Adrenal gland (tissue), 5 donors: Measurements from ENCODE around the gene TRH.

ENCODE experiments used
- POLR2A ChIP-seq, 2 donors: fragments of 450-650 bp; IDR thresholded peaks; one replicate each; pipeline ENCODE4 v1.6.1; 2017; ENCODE audit warnings: antibody characterized with exemption in 2 of 2, mild to moderate bottlenecking in 2 of 2, moderate library complexity in 1 of 2
- TF ChIP-seq, protein P1 (sequence below), 6 experiments: fragments of 450-650 bp in 4 of 6; fragments of 200-600 bp in 2 of 6; sonication (generic) in 1 of 6; IDR thresholded peaks; 1 replicate in 5 of 6; 2 replicates in 1 of 6; pipeline versions ENCODE4 v1.5.1 to v1.8.0; 2016 to 2021; ENCODE audit warnings: antibody characterized with exemption in 6 of 6, mild to moderate bottlenecking in 2 of 6, moderate library complexity in 1 of 6
- donor health status: DM: no; HTN: no; CAD: no.

DNA sequence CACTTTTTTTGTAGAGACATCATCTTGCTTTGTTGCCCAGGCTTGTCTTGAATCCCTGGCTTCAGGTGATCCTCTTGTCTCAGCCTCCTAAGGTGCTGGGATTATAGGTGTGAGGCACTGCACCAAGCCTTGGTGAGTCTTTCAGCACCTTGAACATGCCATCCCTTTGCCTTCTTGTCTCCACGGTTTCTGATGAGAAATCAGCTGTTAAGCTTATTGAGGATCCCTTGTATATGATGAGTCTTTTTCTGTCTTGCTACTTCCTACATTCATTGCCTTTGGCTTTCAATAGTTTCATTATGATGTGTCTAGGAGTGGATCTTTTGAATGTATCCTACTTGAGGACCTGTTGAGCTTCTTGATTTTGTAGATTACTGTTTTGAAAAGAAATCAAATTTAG, 45.1 kb upstream of the TRH start:
- TF ChIP-seq POLR2A (IDR thresholded peaks at IDR 0.05): no peak
- TF ChIP-seq, protein P1, sequence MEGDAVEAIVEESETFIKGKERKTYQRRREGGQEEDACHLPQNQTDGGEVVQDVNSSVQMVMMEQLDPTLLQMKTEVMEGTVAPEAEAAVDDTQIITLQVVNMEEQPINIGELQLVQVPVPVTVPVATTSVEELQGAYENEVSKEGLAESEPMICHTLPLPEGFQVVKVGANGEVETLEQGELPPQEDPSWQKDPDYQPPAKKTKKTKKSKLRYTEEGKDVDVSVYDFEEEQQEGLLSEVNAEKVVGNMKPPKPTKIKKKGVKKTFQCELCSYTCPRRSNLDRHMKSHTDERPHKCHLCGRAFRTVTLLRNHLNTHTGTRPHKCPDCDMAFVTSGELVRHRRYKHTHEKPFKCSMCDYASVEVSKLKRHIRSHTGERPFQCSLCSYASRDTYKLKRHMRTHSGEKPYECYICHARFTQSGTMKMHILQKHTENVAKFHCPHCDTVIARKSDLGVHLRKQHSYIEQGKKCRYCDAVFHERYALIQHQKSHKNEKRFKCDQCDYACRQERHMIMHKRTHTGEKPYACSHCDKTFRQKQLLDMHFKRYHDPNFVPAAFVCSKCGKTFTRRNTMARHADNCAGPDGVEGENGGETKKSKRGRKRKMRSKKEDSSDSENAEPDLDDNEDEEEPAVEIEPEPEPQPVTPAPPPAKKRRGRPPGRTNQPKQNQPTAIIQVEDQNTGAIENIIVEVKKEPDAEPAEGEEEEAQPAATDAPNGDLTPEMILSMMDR (IDR thresholded peaks at IDR 0.05): no peak
